Activated naive CD4-positive, alpha-beta T cell treated with anti-CD3 and anti-CD28 coated beads for 36 hours (primary cell): Measurements from ENCODE around the gene OGDH. TPM values are rescaled to one million over a fixed set of nuclear protein-coding genes. Genes with fewer than 3 reads are reported as not detected.

Source experiments
- CTCF ChIA-PET: fragments of 350-600 bp; sonication (Branson Sonifier 250); formaldehyde crosslinking; loops from one replicate; lab custom pipeline; 2021; ENCODE audit warnings: antibody characterized with exemption; lab: Charles Lee
- DNase-seq: peaks from one replicate; pipeline ENCODE4 v3.0.0-alpha.2; 2020
- H3K27ac Mint-ChIP-seq: one replicate; pipeline ENCODE4 v1.8.0; 2021; ENCODE audit warnings: mild to moderate bottlenecking, mixed read lengths
- H3K27me3 Mint-ChIP-seq: one replicate; pipeline ENCODE4 v1.8.0; 2021; ENCODE audit warnings: low read depth, mixed read lengths
- H3K36me3 Mint-ChIP-seq: one replicate; pipeline ENCODE4 v1.8.0; 2021; ENCODE audit warnings: low read depth, mixed read lengths
- H3K4me1 Mint-ChIP-seq: one replicate; pipeline ENCODE4 v1.8.0; 2021; ENCODE audit warnings: low read depth, mixed read lengths
- H3K4me3 Mint-ChIP-seq: one replicate; pipeline ENCODE4 v1.8.0; 2021; ENCODE audit warnings: mild to moderate bottlenecking, moderate library complexity, mixed read lengths
- H3K9me3 Mint-ChIP-seq: one replicate; pipeline ENCODE4 v1.8.0; 2021; ENCODE audit warnings: mixed read lengths
- intact Hi-C: fragments of 100-400 bp; cut with micrococcal nuclease; formaldehyde crosslinking; loops from one replicate; pipeline ENCODE4 v1.15.1; 2023
- total RNA-seq, 2 experiments: library from RNA; stranded (reverse); gene quantifications; one replicate each; pipeline ENCODE4 v1.2.3, GENCODE V29; 2021

Gene OGDH
- total RNA-seq, 2 experiments from 2014 or later = 73.9 to 78.4 TPM

- Mint-ChIP-seq H3K27ac (peak overlapping the region; percentile 76), H3K36me3 (peaks cover 17% of the 10 kb centered on the region)
- intact Hi-C loops = loop anchor here (1.0 kb wide), 1 partner anchor 16 kb away; no protein-coding TSS in a partner anchor
Measured at GRCh38 chr7:44622342-44623151, 16.1 kb downstream of the OGDH start.

GRCh38 chr7:44624318-44624717 is 17.9 kb downstream of the OGDH start:
- peaks cover 54% of the 10 kb centered on the region for H3K4me1 Mint-ChIP-seq
- H3K27ac Mint-ChIP-seq = peak overlapping the region; percentile 59
- H3K4me3 Mint-ChIP-seq = no peak overlapping the region
- no peak for DNase-seq
- CTCF ChIA-PET = interaction anchor here (0.7 to 7.6 kb wide), 2 partner anchors 13 to 225 kb away, joined by 4 to 52 read pairs; no protein-coding TSS in a partner anchor
- H3K9me3 Mint-ChIP-seq = no peaks in the 10 kb centered on the region
- no peaks in the 10 kb centered on the region for H3K27me3 Mint-ChIP-seq
- H3K36me3 Mint-ChIP-seq = peaks cover 13% of the 10 kb centered on the region
- intact Hi-C loops = loop anchor here (1.0 kb wide), 1 partner anchor 9 kb away; no protein-coding TSS in a partner anchor

More at GRCh38 chr7:44622342-44623151, 16.1 kb downstream of the OGDH start:
- Mint-ChIP-seq H3K4me1 (peaks cover 72% of the 10 kb centered on the region), H3K27me3 (no peaks in the 10 kb centered on the region), H3K4me3 (peak overlapping the region; percentile 39), H3K9me3 (no peaks in the 10 kb centered on the region)
- CTCF ChIA-PET = interaction anchor here (1.8 to 7.6 kb wide), 2 partner anchors 15 to 18 kb away, joined by 5 to 52 read pairs; no protein-coding TSS in a partner anchor
- DNase-seq = peak; percentile 69

- no peak overlapping the region for H3K4me3 Mint-ChIP-seq
- intact Hi-C loops = loop anchor here (1.0 kb wide), 1 partner anchor 8 kb away; no protein-coding TSS in a partner anchor
- no peaks in the 10 kb centered on the region for H3K27me3 Mint-ChIP-seq
- H3K36me3 Mint-ChIP-seq = peaks cover 15% of the 10 kb centered on the region
- H3K4me1 Mint-ChIP-seq = peaks cover 55% of the 10 kb centered on the region
- no peak for DNase-seq
- CTCF ChIA-PET = interaction anchor here (0.7 to 7.6 kb wide), 2 partner anchors 11 to 267 kb away, joined by 3 to 52 read pairs; no protein-coding TSS in a partner anchor
- H3K9me3 Mint-ChIP-seq = no peaks in the 10 kb centered on the region
- peak overlapping the region; percentile 18 for H3K27ac Mint-ChIP-seq
Measured at GRCh38 chr7:44625526-44626471, 19.4 kb downstream of the OGDH start.

GRCh38 chr7:44626620-44627019 is 20.2 kb downstream of the OGDH start:
- H3K36me3 Mint-ChIP-seq = peaks cover 18% of the 10 kb centered on the region

GRCh38 chr7:44629829-44630522 is 23.5 kb downstream of the OGDH start:
- H3K27ac Mint-ChIP-seq = no peak overlapping the region
- H3K9me3 Mint-ChIP-seq = no peaks in the 10 kb centered on the region
- peaks cover 53% of the 10 kb centered on the region for H3K4me1 Mint-ChIP-seq
- no peaks in the 10 kb centered on the region for H3K27me3 Mint-ChIP-seq
- DNase-seq = no peak
- H3K36me3 Mint-ChIP-seq = peaks cover 14% of the 10 kb centered on the region
- no peak overlapping the region for H3K4me3 Mint-ChIP-seq
- intact Hi-C loops = loop anchor here (10.0 kb wide), 1 partner anchor 915 kb away; no protein-coding TSS in a partner anchor
- CTCF ChIA-PET = interaction anchor here (0.7 to 1.0 kb wide), 3 partner anchors 10 to 430 kb away, joined by 3 to 4 read pairs (median 3); no protein-coding TSS in a partner anchor

More at GRCh38 chr7:44626620-44627019, 20.2 kb downstream of the OGDH start:
- H3K27ac Mint-ChIP-seq = no peak overlapping the region
- no peaks in the 10 kb centered on the region for H3K27me3 Mint-ChIP-seq
- CTCF ChIA-PET = interaction anchor here (0.7 to 7.6 kb wide), 2 partner anchors 11 to 266 kb away, joined by 3 to 52 read pairs; no protein-coding TSS in a partner anchor
- intact Hi-C loops = loop anchor here (1.0 kb wide), 1 partner anchor 9 kb away; no protein-coding TSS in a partner anchor
- DNase-seq = no peak
- H3K9me3 Mint-ChIP-seq = no peaks in the 10 kb centered on the region
- H3K4me1 Mint-ChIP-seq = peaks cover 55% of the 10 kb centered on the region
- no peak overlapping the region for H3K4me3 Mint-ChIP-seq

- intact Hi-C loops = loop anchor here (10.0 kb wide), 1 partner anchor 914 kb away; no protein-coding TSS in a partner anchor
- DNase-seq = no peak
- CTCF ChIA-PET = interaction anchor here (0.8 to 1.0 kb wide), 3 partner anchors 11 to 96 kb away, joined by 3 to 4 read pairs (median 3); no protein-coding TSS in a partner anchor
- H3K4me1 Mint-ChIP-seq = peaks cover 53% of the 10 kb centered on the region
- no peaks in the 10 kb centered on the region for H3K9me3 Mint-ChIP-seq
- H3K27me3 Mint-ChIP-seq = no peaks in the 10 kb centered on the region
- H3K27ac Mint-ChIP-seq = peak overlapping the region; percentile 43
- no peak overlapping the region for H3K4me3 Mint-ChIP-seq
- H3K36me3 Mint-ChIP-seq = peaks cover 11% of the 10 kb centered on the region
Measured at GRCh38 chr7:44630792-44631457, 24.5 kb downstream of the OGDH start.

GRCh38 chr7:44631458-44632115 is 25.2 kb downstream of the OGDH start:
- CTCF ChIA-PET = interaction anchor here (0.9 to 1.0 kb wide), 3 partner anchors 14 to 97 kb away, joined by 3 to 4 read pairs (median 4); no protein-coding TSS in a partner anchor
- H3K27ac Mint-ChIP-seq = peak overlapping the region; percentile 51
- intact Hi-C loops = loop anchor here (10.0 kb wide), 1 partner anchor 913 kb away; no protein-coding TSS in a partner anchor
- peak; percentile 25 for DNase-seq
- H3K27me3 Mint-ChIP-seq = no peaks in the 10 kb centered on the region
- no peaks in the 10 kb centered on the region for H3K9me3 Mint-ChIP-seq
- H3K36me3 Mint-ChIP-seq = peaks cover 11% of the 10 kb centered on the region
- H3K4me1 Mint-ChIP-seq = peaks cover 58% of the 10 kb centered on the region
- H3K4me3 Mint-ChIP-seq = no peak overlapping the region

- Mint-ChIP-seq H3K4me3 (no peak overlapping the region), H3K27me3 (no peaks in the 10 kb centered on the region), H3K27ac (peak overlapping the region; percentile 51), H3K9me3 (no peaks in the 10 kb centered on the region), H3K4me1 (peaks cover 64% of the 10 kb centered on the region), H3K36me3 (peaks cover 11% of the 10 kb centered on the region)
- CTCF ChIA-PET = interaction anchor here (0.9 to 1.0 kb wide), 2 partner anchors 15 to 26 kb away, joined by 3 to 4 read pairs; no protein-coding TSS in a partner anchor
- DNase-seq = no peak
- intact Hi-C loops = loop anchor here (10.0 kb wide), 1 partner anchor 913 kb away; no protein-coding TSS in a partner anchor
Measured at GRCh38 chr7:44632196-44632595, 25.8 kb downstream of the OGDH start.

GRCh38 chr7:44633254-44634186 is 27.1 kb downstream of the OGDH start:
- Mint-ChIP-seq H3K27me3 (no peaks in the 10 kb centered on the region), H3K27ac (peak overlapping the region; percentile 80), H3K36me3 (peaks cover 13% of the 10 kb centered on the region), H3K4me3 (no peak overlapping the region), H3K4me1 (peaks cover 77% of the 10 kb centered on the region), H3K9me3 (no peaks in the 10 kb centered on the region)
- CTCF ChIA-PET = interaction anchor here (0.6 to 7.3 kb wide), 5 partner anchors 10 to 216 kb away, joined by 3 to 52 read pairs (median 4); no protein-coding TSS in a partner anchor
- intact Hi-C loops = loop anchor here (1.0 to 10.0 kb wide), 3 partner anchors 9 to 911 kb away; no protein-coding TSS in a partner anchor
- DNase-seq = peak; percentile 63
